Colonic mucosa (tissue), 4 donors: ENCODE data around the gene TTC28. TPM values are rescaled to one million over a fixed set of nuclear protein-coding genes. Genes with fewer than 3 reads are reported as not detected.

Source experiments
- DNase-seq: peaks from one replicate; pipeline ENCODE4 v3.0.0-alpha.2; 2020
- H3K27ac ChIP-seq: fragments of 200-600 bp; one replicate; pipeline ENCODE4 v1.8.0; 2021
- H3K27me3 ChIP-seq: fragments of 200-600 bp; one replicate; pipeline ENCODE4 v1.8.0; 2021
- H3K36me3 ChIP-seq: fragments of 200-600 bp; one replicate; pipeline ENCODE4 v1.8.0; 2021
- H3K4me1 ChIP-seq: fragments of 200-600 bp; one replicate; pipeline ENCODE4 v1.8.0; 2021; ENCODE audit warnings: mild to moderate bottlenecking
- H3K4me3 ChIP-seq: fragments of 200-600 bp; one replicate; pipeline ENCODE4 v1.8.0; 2021
- H3K9ac ChIP-seq, 2 donors: one replicate each; pipeline ENCODE4 v1.7.0; 2013; ENCODE audit warnings: control low read depth in 2 of 2, low read depth in 2 of 2, low read length in 2 of 2
- H3K9me3 ChIP-seq: fragments of 200-600 bp; one replicate; pipeline ENCODE4 v1.8.0; 2021
- intact Hi-C: fragments of 100-400 bp; cut with DNase I; formaldehyde crosslinking; loops from one replicate; pipeline ENCODE4 v1.14.1; 2022
- total RNA-seq, 2 donors: library from RNA; stranded (reverse); fragmentation: NEBNext Ultra II Directional in 1 of 2; extraction: Animal tissue kit (Norgen Biotek cat#: 25700) in 1 of 2; gene quantifications; one replicate each; pipeline ENCODE4 v1.2.1, GENCODE V29; 2021
- TF ChIP-seq, protein P1 (sequence below): fragments of 200-600 bp; IDR thresholded peaks from one replicate; pipeline ENCODE4 v1.8.0; 2022; ENCODE audit warnings: antibody characterized with exemption, mild to moderate bottlenecking
- donor health status: healthy.
- donor health status: DM: no; HTN: no; CAD: no.
- donor health status: DM: no; HTN: no; CAD: no.

The TTC28 gene
- total RNA-seq, 2 donors from 2014 or later = 6.6 to 9.2 TPM

DNA sequence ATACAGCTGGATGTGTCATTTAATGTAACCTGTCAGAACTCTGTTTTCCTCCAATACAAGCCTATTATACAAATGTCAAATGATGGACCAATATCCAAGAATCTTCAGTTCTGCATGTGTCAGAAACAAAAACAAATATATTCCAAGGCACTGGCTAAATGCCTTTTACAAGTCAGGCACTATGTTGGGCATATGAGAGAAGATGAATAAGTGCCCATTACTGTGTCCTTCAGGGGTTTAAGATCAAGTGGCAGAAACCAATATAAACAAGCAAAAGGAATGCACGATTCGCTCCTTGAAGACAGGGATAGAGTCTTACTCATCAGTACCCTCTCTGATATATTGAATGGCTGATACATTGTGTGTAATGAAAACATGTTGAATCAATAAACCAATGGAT lies 254.4 kb downstream of the TTC28 start:
- H3K4me1 ChIP-seq = no peaks in the 10 kb centered on the region
- H3K27ac ChIP-seq = no peak overlapping the region

DNA sequence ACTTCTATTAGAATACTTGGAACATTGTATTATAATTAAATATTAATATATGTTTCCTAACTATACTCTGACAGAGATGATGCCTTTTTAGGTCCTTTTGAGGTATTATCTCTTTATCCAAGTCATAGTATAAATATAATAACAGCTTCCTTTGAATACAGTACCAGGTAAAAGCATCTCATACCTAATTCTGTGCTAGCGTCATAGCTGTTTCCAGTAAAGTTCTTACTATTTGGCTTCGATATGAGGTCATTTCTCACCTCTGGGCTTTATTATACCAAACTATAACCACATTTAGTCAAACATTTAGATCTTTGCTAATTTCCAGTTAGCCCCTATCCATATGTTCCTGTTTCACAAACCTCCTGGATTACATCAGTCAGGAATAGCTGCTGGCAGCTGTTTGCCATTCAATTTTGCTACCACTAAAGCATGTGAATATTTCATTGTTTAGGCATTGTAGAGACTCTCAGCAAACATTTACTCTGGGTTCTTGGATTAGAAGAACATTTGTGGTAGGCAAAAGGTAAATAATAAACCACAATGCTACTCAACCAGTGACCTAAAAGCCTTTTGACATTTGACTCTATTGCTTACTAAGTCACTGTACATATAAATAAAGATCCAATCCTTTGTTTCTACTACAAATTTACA lies 255.1 kb downstream of the TTC28 start:
- intact Hi-C loops = no loop called here

More for the DNA sequence above, 254.4 kb downstream of the TTC28 start:
- no peaks in the 10 kb centered on the region for H3K36me3 ChIP-seq
- TF ChIP-seq, protein P1, sequence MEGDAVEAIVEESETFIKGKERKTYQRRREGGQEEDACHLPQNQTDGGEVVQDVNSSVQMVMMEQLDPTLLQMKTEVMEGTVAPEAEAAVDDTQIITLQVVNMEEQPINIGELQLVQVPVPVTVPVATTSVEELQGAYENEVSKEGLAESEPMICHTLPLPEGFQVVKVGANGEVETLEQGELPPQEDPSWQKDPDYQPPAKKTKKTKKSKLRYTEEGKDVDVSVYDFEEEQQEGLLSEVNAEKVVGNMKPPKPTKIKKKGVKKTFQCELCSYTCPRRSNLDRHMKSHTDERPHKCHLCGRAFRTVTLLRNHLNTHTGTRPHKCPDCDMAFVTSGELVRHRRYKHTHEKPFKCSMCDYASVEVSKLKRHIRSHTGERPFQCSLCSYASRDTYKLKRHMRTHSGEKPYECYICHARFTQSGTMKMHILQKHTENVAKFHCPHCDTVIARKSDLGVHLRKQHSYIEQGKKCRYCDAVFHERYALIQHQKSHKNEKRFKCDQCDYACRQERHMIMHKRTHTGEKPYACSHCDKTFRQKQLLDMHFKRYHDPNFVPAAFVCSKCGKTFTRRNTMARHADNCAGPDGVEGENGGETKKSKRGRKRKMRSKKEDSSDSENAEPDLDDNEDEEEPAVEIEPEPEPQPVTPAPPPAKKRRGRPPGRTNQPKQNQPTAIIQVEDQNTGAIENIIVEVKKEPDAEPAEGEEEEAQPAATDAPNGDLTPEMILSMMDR = no peak
- no peak overlapping the region for H3K4me3 ChIP-seq
- H3K27me3 ChIP-seq = no peaks in the 10 kb centered on the region
- H3K9ac ChIP-seq = no peak overlapping the region
- H3K9me3 ChIP-seq = no peaks in the 10 kb centered on the region
- no peak for DNase-seq
- intact Hi-C loops = no loop called here

DNA sequence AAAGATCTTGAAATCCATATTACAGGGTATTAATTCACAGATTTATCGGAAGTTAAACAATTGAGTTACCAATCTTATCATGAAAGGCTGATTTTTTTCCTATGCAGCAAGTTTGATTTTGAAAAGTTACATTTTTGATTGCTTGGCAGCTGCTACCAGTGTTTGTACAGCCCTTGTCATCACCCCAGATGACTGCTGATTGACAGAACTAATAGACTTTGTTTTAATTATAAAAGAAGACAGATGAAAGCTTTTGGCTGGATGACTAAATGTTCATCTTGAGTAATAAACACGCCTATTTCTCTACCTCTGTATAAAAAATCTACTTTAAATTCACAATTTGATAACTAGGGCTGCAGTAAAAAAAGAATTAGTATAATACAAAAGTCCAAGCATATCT lies 259.7 kb downstream of the TTC28 start:
- Histone ChIP-seq H3K4me3 (no peak overlapping the region), H3K4me1 (no peaks in the 10 kb centered on the region), H3K9ac (no peak overlapping the region), H3K9me3 (no peaks in the 10 kb centered on the region), H3K27ac (no peak overlapping the region), H3K27me3 (no peaks in the 10 kb centered on the region), H3K36me3 (no peaks in the 10 kb centered on the region)
- intact Hi-C loops = no loop called here
- no peak for DNase-seq
- TF ChIP-seq, protein P1 = no peak

More for the DNA sequence above, 255.1 kb downstream of the TTC28 start:
- Histone ChIP-seq H3K36me3 (no peaks in the 10 kb centered on the region), H3K4me3 (no peak overlapping the region), H3K4me1 (no peaks in the 10 kb centered on the region), H3K27ac (no peak overlapping the region), H3K9me3 (no peaks in the 10 kb centered on the region), H3K27me3 (no peaks in the 10 kb centered on the region), H3K9ac (no peak overlapping the region)
- TF ChIP-seq, protein P1 = no peak
- no peak for DNase-seq

DNA sequence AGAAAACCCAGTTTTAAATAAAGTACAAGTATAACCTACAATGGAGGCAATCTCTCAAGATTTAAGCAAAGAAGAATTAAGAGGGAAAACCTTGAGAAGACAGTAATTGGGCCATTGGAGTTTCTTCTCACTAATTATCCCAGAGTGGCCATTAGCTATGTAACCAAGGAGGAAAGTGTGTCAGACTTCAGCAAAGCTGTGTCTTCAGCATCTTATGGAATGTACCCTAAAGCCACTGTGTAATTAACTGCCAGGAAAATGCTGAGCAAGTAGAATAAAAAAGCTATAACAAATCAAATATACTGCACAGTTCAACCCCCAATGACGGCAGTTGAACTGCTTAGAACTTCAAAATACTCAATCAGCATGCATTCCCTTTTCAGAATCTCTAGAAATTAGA lies 261.6 kb downstream of the TTC28 start:
- no peak overlapping the region for H3K27ac ChIP-seq
- H3K27me3 ChIP-seq = no peaks in the 10 kb centered on the region
- no peak overlapping the region for H3K4me3 ChIP-seq
- no peaks in the 10 kb centered on the region for H3K36me3 ChIP-seq
- TF ChIP-seq, protein P1 = no peak
- intact Hi-C loops = no loop called here
- no peaks in the 10 kb centered on the region for H3K9me3 ChIP-seq
- H3K4me1 ChIP-seq = no peaks in the 10 kb centered on the region
- H3K9ac ChIP-seq = no peak overlapping the region
- DNase-seq = no peak

DNA sequence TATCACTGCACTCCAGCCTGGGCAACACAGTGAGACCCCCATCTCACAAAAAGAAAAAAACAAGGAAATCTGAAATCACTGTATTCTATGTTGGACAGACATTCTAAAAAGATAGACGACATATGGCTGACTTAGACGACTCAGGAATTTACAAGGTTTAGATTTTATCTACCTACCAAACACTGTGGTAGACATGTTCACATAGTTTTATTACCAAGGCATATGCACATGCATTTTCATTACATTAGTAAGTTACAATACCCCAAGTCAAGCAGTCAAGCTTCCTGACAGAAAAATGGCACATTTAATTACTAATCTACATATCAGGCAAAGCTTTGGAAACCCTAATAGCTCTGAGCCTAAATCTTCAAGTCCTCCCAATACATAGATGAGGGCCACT lies 262.2 kb downstream of the TTC28 start:
- Histone ChIP-seq H3K36me3 (no peaks in the 10 kb centered on the region), H3K4me1 (no peaks in the 10 kb centered on the region), H3K27me3 (no peaks in the 10 kb centered on the region), H3K4me3 (no peak overlapping the region), H3K27ac (no peak overlapping the region), H3K9ac (no peak overlapping the region), H3K9me3 (no peaks in the 10 kb centered on the region)
- DNase-seq = no peak
- intact Hi-C loops = no loop called here
- TF ChIP-seq, protein P1 = no peak
